Breast epithelium (tissue), 4 donors: ENCODE data around the gene PTPRG. TPM values are rescaled to one million over a fixed set of nuclear protein-coding genes. Genes with fewer than 3 reads are reported as not detected.

Source experiments
- DNase-seq, 2 donors: peaks; one replicate each; pipeline ENCODE4 v3.0.0-alpha.2; 2019; ENCODE audit warnings: low spot score in 2 of 2
- H3K27ac ChIP-seq, 2 donors: fragments of 200-600 bp; sonication (generic) in 1 of 2; one replicate each; pipeline ENCODE4 v1.5.1; 2016 to 2019; ENCODE audit warnings: mild to moderate bottlenecking in 1 of 2
- H3K27me3 ChIP-seq, 2 donors: fragments of 200-600 bp; sonication (generic) in 1 of 2; one replicate each; pipeline versions ENCODE4 v1.5.1 to v1.6.0; 2017 to 2019; ENCODE audit warnings: control low read depth in 1 of 2, mild to moderate bottlenecking in 1 of 2
- H3K36me3 ChIP-seq: fragments of 200-600 bp; one replicate; pipeline ENCODE4 v1.5.1; 2019
- H3K4me1 ChIP-seq, 2 donors: fragments of 200-600 bp; sonication (generic); one replicate each; pipeline ENCODE4 v1.5.1; 2016 to 2019; ENCODE audit warnings: control low read depth in 1 of 2
- H3K4me3 ChIP-seq, 3 donors: fragments of 200-600 bp; sonication (generic); 1 replicate in 2 of 3; 2 replicates in 1 of 3; pipeline ENCODE4 v1.5.1; 2016 to 2019; ENCODE audit warnings: mild to moderate bottlenecking in 3 of 3, moderate library complexity in 2 of 3
- H3K9me3 ChIP-seq, 2 donors: fragments of 200-600 bp; sonication (generic) in 1 of 2; one replicate each; pipeline ENCODE4 v1.5.1; 2016 to 2019; ENCODE audit warnings: control low read depth in 1 of 2
- CTCF ChIP-seq, 3 donors: fragments of 450-650 bp; IDR thresholded peaks; one replicate each; pipeline ENCODE4 v1.5.1; 2016 to 2017; ENCODE audit warnings: antibody characterized with exemption in 3 of 3, mild to moderate bottlenecking in 3 of 3, moderate library complexity in 3 of 3
- POLR2A ChIP-seq: fragments of 450-650 bp; IDR thresholded peaks from one replicate; pipeline ENCODE4 v1.6.1; 2016; ENCODE audit warnings: antibody characterized with exemption, mild to moderate bottlenecking, moderate library complexity
- POLR2AphosphoS5 ChIP-seq, 3 donors: sonication (generic); formaldehyde crosslinking; IDR thresholded peaks; one replicate each; pipeline ENCODE4 v1.6.1; 2017; ENCODE audit warnings: antibody characterized with exemption in 3 of 3
- intact Hi-C: fragments of 100-400 bp; cut with DNase I; formaldehyde crosslinking; loops from one replicate; pipeline ENCODE4 v1.15.1; 2023; ENCODE audit warnings: low total_unique reads
- total RNA-seq, 3 donors: library from RNA; depleted of rRNA; stranded (reverse); fragments of >200 nt; gene quantifications; one replicate each; pipeline ENCODE4 v1.1.0, GENCODE V29; 2016

Gene PTPRG
- total RNA-seq, 3 donors from 2014 or later = 42.3 to 179 (median 61.6) TPM

- no peaks in the 10 kb centered on the region for H3K9me3 ChIP-seq
These were observed 607.0 kb downstream of the PTPRG start for GRCh38 chr3:62168356-62168755.

GRCh38 chr3:62169906-62170660 lies 608.7 kb downstream of the PTPRG start:
- no peak for TF ChIP-seq POLR2A
- Histone ChIP-seq H3K9me3 (no peaks in the 10 kb centered on the region), H3K4me3 (no peak overlapping the region), H3K27me3 (no peaks in the 10 kb centered on the region), H3K4me1 (no peaks in the 10 kb centered on the region), H3K27ac (no peak overlapping the region), H3K36me3 (no peaks in the 10 kb centered on the region)
- DNase-seq = no peak
- intact Hi-C loops = no loop called here

More at GRCh38 chr3:62168356-62168755, 607.0 kb downstream of the PTPRG start:
- H3K4me1 ChIP-seq = no peaks in the 10 kb centered on the region
- DNase-seq = no peak
- H3K27me3 ChIP-seq = no peaks in the 10 kb centered on the region
- H3K27ac ChIP-seq = no peak overlapping the region
- no peak overlapping the region for H3K4me3 ChIP-seq
- TF ChIP-seq CTCF (IDR thresholded peaks at IDR 0.05) (no peak), POLR2AphosphoS5 (IDR thresholded peaks at IDR 0.05) (no peak), POLR2A (no peak)
- intact Hi-C loops = no loop called here
- no peaks in the 10 kb centered on the region for H3K36me3 ChIP-seq

GRCh38 chr3:62171789-62172188 lies 610.4 kb downstream of the PTPRG start:
- DNase-seq = no peak
- no peaks in the 10 kb centered on the region for H3K4me1 ChIP-seq
- no peak overlapping the region for H3K4me3 ChIP-seq
- H3K36me3 ChIP-seq = no peaks in the 10 kb centered on the region
- H3K27me3 ChIP-seq = no peaks in the 10 kb centered on the region
- no peak overlapping the region for H3K27ac ChIP-seq
- H3K9me3 ChIP-seq = no peaks in the 10 kb centered on the region
- intact Hi-C loops = no loop called here
- no peak for TF ChIP-seq POLR2AphosphoS5 (IDR thresholded peaks at IDR 0.05)
- no peak for TF ChIP-seq CTCF (IDR thresholded peaks at IDR 0.05)
- TF ChIP-seq POLR2A = no peak

- H3K9me3 ChIP-seq = no peaks in the 10 kb centered on the region
- no peak overlapping the region for H3K4me3 ChIP-seq
- TF ChIP-seq POLR2AphosphoS5 (IDR thresholded peaks at IDR 0.05) (no peak), CTCF (IDR thresholded peaks at IDR 0.05) (no peak), POLR2A (no peak)
- DNase-seq = no peak
- no peak overlapping the region for H3K27ac ChIP-seq
- intact Hi-C loops = no loop called here
- no peaks in the 10 kb centered on the region for H3K4me1 ChIP-seq
- no peaks in the 10 kb centered on the region for H3K36me3 ChIP-seq
- no peaks in the 10 kb centered on the region for H3K27me3 ChIP-seq
These were observed 610.8 kb downstream of the PTPRG start for GRCh38 chr3:62172199-62172598.

GRCh38 chr3:62173939-62174515 lies 612.7 kb downstream of the PTPRG start:
- no peaks in the 10 kb centered on the region for H3K9me3 ChIP-seq
- no peak overlapping the region for H3K27ac ChIP-seq
- no peak for TF ChIP-seq CTCF (IDR thresholded peaks at IDR 0.05)
- no peak for TF ChIP-seq POLR2AphosphoS5 (IDR thresholded peaks at IDR 0.05)
- no peak for TF ChIP-seq POLR2A
- no peak overlapping the region for H3K4me3 ChIP-seq
- no peaks in the 10 kb centered on the region for H3K4me1 ChIP-seq
- no peak for DNase-seq
- no peaks in the 10 kb centered on the region for H3K36me3 ChIP-seq
- intact Hi-C loops = no loop called here
- H3K27me3 ChIP-seq = no peaks in the 10 kb centered on the region
